ENCODE results near the gene NR1D2.
A peak's percentile ranks its signal among the peaks of the same experiment; 100 is the strongest.

Gene NR1D2

GRCh38 chr3:23931597-23931996 is 13.5 kb upstream of the NR1D2 start:
- DNase-seq (ENCODE audit: low spot score) = no peak

- DNase-seq (ENCODE audit: low spot score) = no peak
Observed at GRCh38 chr3:23932571-23932970, 12.5 kb upstream of the NR1D2 start.

- no peak for DNase-seq (ENCODE audit: low spot score)
Observed at GRCh38 chr3:23934253-23934652, 10.8 kb upstream of the NR1D2 start.

- DNase-seq (ENCODE audit: low spot score) = no peak
Observed at GRCh38 chr3:23937296-23937695, 7.8 kb upstream of the NR1D2 start.

- DNase-seq (ENCODE audit: low spot score) = no peak
Observed at GRCh38 chr3:23938688-23939087, 6.4 kb upstream of the NR1D2 start.

GRCh38 chr3:23940775-23941174 is 4.3 kb upstream of the NR1D2 start:
- no peak for DNase-seq (ENCODE audit: low spot score)

- no peak for DNase-seq (ENCODE audit: low spot score)
Observed at GRCh38 chr3:23941440-23941839, 3.6 kb upstream of the NR1D2 start.

- DNase-seq (ENCODE audit: low spot score) = no peak
Observed at GRCh38 chr3:23942546-23942945, 2.5 kb upstream of the NR1D2 start.

- DNase-seq (ENCODE audit: low spot score) = no peak
Observed at GRCh38 chr3:23944007-23944783, 891 bp upstream of the NR1D2 start.

- no peak for DNase-seq (ENCODE audit: low spot score)
Observed at GRCh38 chr3:23945663-23945912, 502 bp downstream of the NR1D2 start.

- peak; percentile 98 for DNase-seq (ENCODE audit: low spot score)
Observed at GRCh38 chr3:23945913-23946687, 1.0 kb downstream of the NR1D2 start.

- no peak for DNase-seq (ENCODE audit: low spot score)
Observed at GRCh38 chr3:23948761-23949160, 3.7 kb downstream of the NR1D2 start.

- no peak for DNase-seq (ENCODE audit: low spot score)
Observed at GRCh38 chr3:23949784-23950183, 4.7 kb downstream of the NR1D2 start.

GRCh38 chr3:23950293-23950692 is 5.2 kb downstream of the NR1D2 start:
- no peak for DNase-seq (ENCODE audit: low spot score)

GRCh38 chr3:23952646-23953045 is 7.6 kb downstream of the NR1D2 start:
- no peak for DNase-seq (ENCODE audit: low spot score)

- no peak for DNase-seq (ENCODE audit: low spot score)
Observed at GRCh38 chr3:23953523-23953922, 8.4 kb downstream of the NR1D2 start.

- no peak for DNase-seq (ENCODE audit: low spot score)
Observed at GRCh38 chr3:23954144-23954543, 9.1 kb downstream of the NR1D2 start.

- DNase-seq (ENCODE audit: low spot score) = no peak
Observed at GRCh38 chr3:23956701-23957100, 11.6 kb downstream of the NR1D2 start.

GRCh38 chr3:23959135-23959900 is 14.2 kb downstream of the NR1D2 start:
- DNase-seq (ENCODE audit: low spot score) = no peak

GRCh38 chr3:23960649-23961048 is 15.6 kb downstream of the NR1D2 start:
- DNase-seq (ENCODE audit: low spot score) = no peak

- DNase-seq (ENCODE audit: low spot score) = no peak
Observed at GRCh38 chr3:23961066-23961465, 16.0 kb downstream of the NR1D2 start.

- no peak for DNase-seq (ENCODE audit: low spot score)
Observed at GRCh38 chr3:23961913-23962312, 16.8 kb downstream of the NR1D2 start.

Measured in D341Med (cell line).